HG02981 (cell line): ENCODE results near the gene DCANP1.

Experiments used
- ATAC-seq: cut with Tn5 transposase; IDR thresholded peaks from one replicate; pipeline ENCODE4 v1.9.1; 2021; ENCODE audit warnings: mild to moderate bottlenecking, moderate library complexity; ENCODE audit not compliant: unreplicated experiment

DCANP1 gene

GRCh38 chr5:135480511-135480910, 33.4 kb upstream of the DCANP1 start:
- ATAC-seq, result no peak

DNA sequence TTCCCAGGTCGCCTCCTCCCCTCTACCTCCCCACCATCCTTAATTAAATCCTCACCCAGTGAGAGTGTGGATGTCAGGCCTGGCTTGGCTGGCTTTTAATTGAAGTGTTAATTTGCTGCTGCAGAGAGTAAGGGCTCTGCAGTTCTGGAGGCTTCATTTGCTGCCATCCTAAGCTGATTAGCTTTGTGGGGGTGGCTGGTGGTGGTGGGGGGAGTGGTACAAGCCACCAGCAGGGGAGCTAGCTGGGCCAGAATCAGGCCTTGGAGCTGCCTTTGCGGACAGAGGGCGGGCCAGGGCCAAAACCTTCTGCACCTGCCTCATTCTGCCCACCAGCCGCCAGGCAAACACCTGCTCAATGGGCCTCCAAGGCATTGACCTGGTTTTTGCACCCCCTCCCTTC, 31.8 kb upstream of the DCANP1 start:
- ATAC-seq, result no peak

- no peak for ATAC-seq
Measured at GRCh38 chr5:135477613-135478066, 30.5 kb upstream of the DCANP1 start.

- no peak for ATAC-seq
Measured at GRCh38 chr5:135476615-135477581, 29.8 kb upstream of the DCANP1 start.

DNA sequence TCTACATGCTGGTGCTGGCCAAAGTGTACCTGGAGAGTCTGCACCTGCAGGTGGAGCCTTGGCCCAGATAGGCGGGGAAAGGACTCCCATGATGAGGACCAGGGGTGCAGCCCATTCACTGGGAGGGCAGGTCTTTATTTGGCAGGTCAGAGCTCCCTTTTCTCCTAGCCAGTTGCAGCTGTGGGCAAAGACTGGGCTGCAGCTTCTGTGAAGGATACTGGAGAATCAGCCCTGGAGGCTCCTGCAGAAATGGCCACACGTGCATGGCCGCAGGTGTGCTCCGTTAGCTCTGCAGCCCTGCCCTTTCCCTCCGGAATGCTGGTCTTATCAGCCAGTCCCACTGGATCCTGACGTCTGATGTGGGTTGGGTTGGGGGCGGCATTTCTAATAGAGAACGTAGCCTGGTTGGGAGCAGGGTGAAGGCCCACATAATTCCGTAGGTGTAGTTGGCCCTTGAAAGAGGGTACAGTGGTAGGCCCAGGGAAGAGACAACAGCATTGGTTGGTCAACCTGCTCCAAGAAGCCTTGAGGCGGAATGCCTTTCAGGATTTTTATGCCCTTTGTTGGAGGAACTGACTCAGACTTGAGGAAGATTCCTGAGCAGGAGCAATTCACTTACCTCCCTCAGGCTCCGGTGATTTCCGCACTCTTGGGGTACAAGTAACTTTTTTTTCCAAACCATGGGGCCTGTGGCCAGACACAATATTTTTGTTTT, 27.0 kb upstream of the DCANP1 start:
- ATAC-seq, result no peak

DNA sequence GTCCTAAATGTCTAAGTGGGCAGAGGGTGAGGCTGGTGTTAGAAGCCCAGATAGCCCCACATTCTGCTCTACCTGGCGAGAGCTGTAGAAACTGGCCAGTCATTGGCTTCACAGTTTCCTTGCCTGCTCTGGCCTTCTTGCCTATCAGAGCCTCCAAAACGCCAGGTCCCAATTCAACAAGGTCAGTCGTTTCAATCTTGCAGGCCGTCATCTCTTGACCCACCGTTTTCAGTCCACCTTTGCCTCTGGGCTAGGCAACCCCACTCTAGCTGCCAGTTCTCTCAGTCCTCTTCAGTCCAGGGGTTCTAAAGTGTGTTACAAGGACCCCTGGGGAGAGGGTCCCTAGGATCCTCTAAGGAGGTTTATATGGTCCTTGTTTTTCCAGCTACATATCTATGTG, 25.0 kb upstream of the DCANP1 start:
- no peak for ATAC-seq

DNA sequence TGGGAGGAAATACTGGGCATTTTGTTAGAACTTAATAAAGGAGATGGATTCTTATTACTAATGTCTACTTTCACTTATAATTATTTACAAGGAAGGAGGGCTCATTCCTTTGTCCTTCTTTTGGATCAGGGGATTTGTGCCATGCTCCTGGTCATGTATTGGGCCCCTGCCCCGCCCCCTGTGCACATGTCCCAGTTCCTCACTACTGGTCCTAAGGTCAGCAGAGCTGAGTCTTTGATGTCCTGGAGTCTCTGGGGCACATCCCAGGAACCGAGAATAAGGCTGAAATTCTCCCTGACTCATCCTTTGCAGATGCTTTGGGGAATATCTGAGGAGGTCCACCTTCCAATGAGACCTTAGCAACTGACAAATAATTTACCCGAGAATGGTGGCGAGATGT, 24.6 kb upstream of the DCANP1 start:
- no peak for ATAC-seq

DNA sequence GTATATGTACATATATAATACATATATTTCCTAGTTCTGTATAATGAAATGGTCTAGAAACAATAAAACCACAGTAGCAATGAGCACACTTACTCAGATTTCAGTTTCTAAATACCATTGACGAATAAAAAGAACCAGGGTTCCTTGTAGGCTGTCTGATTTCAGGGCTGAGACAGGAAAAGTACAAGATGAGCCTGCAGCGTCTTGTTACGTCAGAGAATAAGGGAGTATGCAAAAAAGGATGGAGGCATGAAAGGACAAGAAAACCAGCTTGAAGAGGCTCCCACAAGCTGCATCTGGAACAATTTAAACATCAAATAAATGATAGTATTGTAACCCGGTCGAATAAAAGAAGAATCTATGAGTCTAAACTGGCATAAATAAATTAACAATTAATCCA, 22.8 kb upstream of the DCANP1 start:
- ATAC-seq, result no peak

GRCh38 chr5:135468541-135468940, 21.4 kb upstream of the DCANP1 start:
- ATAC-seq, result no peak

DNA sequence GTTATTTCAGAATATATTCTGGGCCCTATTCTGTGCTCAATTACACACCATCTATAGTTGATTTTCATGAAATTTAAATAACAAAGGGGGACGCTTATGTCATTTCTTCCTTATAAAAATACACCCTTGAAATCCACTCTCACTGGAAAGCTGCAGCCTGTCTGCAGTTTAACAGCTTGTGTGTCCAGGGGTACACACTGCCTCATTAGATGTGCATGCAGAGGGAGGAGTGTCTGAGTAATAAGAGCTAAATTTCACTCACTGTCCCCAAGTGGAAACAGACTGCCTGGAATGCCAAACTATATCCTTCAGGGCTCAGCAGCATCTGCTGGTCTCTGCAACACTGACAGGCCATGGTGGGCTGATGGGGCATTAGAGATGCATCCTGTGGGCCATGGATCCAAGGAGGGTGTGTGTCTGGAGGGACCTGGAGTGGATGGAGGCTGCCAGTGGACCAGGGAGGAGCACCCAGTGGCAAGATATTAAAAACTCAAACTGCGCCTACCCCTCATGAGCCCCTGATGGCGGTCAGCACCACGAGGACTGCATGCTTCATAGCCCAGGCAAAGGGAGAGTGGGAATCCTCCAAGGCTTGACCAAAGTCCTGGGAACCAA, 20.8 kb upstream of the DCANP1 start:
- no peak for ATAC-seq

- ATAC-seq, result no peak
Measured at GRCh38 chr5:135467051-135467625, 20.0 kb upstream of the DCANP1 start.

GRCh38 chr5:135466178-135467050, 19.3 kb upstream of the DCANP1 start:
- peak; percentile 79 for ATAC-seq

- ATAC-seq, result no peak
Measured at GRCh38 chr5:135465391-135466122, 18.4 kb upstream of the DCANP1 start.

GRCh38 chr5:135462304-135462703, 15.2 kb upstream of the DCANP1 start:
- peak; percentile 64 for ATAC-seq

DNA sequence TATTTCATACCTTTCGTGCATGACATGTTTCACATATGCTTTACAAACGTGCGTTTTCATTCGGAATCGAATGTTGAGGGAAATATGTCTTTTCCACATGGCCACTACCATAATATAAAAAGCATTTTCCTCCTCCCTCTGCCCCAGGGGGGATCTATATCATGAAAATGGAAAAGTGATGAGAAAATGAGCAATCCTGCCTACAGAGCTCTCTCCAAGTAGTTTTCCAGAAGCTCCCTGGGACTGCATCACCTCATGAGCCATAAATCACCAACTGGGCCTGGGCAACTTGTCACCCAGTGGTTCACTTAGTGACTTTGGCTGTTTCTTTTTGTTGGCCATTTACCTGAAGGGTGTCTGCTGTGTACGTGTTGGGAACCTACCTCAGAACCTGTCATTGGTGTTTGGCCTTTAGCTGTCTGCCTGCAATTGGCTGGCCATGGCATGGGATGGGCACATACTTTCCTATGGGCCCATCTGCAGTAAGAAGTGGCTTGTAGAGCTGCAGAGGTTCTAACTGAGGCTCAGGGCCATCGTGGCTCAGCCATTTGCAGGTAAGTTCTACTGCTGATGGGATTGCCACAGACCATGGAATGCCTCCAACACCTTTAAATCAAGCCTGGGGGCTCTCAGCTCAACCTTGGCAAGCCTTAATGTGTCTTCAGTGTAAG, 14.5 kb upstream of the DCANP1 start:
- ATAC-seq, result no peak

DNA sequence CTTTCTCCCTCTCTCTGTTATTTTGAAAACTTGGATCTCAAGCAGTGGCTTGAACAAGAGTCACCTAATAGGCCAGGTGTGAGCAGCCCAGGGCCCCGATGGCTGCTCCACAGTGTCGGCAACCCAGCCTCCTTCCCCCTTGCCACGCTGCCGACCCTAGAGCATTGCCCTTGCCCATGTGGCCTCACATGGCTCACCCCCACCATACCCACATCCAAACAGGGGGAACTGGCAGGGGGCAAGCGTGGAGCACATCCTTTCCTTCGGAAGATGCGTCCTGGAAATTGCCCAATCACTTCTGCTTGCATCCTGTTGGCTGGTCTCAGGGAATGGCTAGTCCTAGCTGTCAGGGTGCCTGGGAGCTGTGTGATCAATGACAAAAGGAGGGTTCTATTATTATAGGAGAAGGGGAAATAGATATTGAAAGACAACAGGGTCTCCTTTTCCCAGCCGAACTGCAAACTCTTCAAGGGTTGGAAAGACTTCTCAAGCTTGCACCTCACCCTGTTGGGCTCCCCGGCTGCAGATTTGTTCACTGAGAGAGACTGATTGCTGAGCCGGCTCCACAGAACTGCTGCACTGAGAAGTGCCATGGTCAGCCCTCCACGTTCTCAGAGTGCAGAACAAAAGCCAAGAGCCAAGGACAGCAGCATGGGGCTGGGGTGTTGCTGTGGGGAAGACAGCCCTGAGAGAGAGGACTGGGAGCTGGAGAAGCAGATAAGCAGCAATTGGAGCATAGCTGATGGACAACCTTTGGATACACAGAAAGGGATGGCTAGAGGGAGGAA, 13.3 kb upstream of the DCANP1 start:
- ATAC-seq, result no peak

- no peak for ATAC-seq
Measured at GRCh38 chr5:135458921-135459331, 11.8 kb upstream of the DCANP1 start.

- no peak for ATAC-seq
Measured at GRCh38 chr5:135458356-135458755, 11.2 kb upstream of the DCANP1 start.
